GM19193 (cell line): Measurements from ENCODE around the gene NUB1.

Experiments used
- POLR2A ChIP-seq: IDR thresholded peaks from 4 replicates; pipeline ENCODE4 v1.6.1; 2011; ENCODE audit not compliant: insufficient read depth, insufficient read length; ENCODE audit errors: extremely low read depth

The NUB1 gene

DNA sequence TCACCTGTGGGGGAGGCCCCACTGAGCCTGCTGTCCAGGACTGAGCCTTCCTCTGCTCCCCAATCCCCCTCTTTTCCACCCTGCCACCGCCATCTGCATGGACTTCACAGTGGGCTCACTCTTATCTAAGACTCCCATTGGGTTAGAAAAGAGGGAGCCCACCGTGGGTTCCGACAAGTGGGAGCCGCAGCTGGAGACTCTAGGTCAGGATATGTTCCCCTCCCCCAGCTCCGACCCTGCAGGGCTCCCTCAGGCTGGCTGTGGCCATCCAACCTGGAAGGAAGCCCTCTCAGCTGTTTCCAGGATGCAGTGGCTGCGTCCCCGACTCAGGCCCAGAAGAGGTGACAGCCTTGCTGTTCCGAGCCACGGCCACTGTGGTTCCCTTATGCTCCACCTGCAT lies 63.4 kb downstream of the NUB1 start:
- TF ChIP-seq POLR2A, result no peak

DNA sequence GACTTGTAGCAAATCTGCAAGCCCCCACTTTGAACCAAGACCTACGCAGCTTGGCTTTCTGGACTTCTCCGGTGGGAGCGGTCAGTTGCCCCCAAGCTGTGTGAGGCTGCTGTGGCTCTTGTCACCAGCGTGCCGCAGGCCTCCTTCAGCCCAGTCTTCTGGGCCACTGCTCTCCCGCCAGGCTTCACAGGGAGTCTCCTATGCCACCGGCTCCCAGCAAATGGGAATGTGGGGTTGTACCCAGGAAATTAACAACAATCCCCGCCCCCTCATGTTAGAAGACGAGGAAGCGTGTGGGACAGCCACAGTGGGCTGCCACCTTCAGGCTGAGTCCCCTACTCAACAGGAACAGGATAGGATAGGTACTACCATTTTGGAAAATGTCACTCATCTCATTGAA lies 64.0 kb downstream of the NUB1 start:
- no peak for TF ChIP-seq POLR2A

DNA sequence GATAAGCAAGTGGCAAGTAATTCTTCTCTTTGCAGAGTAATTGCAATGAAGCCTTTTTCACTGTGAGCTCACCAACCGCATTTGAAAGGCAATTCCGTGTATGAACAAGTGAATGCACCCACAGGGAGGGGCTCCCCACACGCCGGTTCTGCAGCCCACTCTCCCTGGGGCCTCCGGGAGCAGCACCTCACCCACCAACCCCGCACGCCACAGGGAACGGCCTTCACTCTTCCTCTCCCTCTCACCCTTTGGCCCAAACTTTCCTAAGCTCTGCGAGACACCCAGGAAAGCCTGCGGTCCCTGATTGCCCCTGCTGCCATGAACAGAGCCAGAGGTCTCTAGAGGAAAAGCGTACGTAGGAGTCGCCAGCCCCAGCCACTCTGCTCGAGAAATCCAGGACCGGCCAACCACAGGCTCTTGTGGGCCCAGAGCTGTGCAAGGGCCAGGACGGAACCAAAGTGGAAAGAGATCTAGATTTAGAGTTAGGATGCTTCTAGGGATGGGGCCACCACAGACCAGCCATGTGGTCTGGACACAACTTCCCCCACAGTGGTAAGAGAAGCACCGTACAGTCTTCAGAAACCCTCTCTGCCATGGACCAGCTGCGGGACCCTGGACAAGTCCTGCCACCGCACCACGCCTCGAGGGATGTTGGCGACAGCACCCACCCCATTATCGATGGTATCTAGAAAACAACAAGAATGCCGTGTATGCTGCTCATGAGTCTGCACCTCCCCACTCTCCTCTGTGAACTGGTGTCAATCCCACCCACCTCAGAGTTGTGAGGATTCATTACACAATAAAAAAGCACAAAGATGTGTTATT lies 64.7 kb downstream of the NUB1 start:
- no peak for TF ChIP-seq POLR2A

DNA sequence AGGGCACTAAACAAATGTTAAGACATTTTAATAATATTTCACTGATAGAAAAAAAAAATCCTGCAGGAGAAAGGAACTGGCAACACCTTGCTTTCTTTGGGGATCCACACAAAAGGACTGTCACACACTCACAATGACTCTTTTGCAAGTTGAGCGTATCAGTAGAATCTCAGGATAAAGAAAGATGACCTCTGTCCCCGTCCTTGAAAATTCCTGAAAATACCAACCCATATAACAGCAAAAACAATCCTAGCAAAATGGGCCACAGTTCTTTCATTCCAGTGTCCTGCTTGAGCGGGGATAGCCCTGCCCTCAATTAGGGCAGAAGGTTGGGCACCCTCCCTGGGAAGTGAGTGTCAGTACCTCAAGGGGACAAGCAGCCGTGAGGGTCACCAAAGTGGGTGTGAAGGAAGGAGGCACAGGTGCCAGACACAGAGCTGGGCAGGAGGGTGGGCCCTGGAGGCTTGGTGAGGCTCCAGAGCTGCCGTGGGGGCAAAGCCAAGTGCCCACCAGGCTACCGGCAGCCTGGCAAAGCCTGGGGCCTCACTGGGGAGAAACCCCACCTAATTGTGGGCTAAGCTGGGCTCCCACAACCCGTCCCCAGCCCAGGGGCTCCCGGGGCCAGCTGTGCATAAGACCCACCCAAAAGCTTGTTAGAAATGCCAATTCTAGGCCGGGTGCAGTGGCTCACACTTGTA lies 65.4 kb downstream of the NUB1 start:
- no peak for TF ChIP-seq POLR2A

DNA sequence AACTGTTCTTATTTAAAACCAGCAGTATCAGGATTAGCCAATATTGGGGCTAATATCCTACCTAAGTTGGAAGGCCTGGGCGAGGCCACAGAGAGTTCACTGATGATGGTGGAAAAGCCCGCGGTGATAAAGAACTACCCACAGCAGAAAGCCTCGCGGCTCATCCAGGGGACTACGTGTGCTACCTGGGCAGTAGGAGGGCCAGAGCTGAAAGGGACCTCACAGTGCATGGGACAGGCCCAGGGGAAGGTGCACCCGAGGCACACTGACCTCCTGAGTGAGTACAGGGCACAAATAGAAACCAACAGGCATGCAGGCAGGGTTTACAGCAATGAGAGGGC lies 66.9 kb downstream of the NUB1 start:
- no peak for TF ChIP-seq POLR2A

DNA sequence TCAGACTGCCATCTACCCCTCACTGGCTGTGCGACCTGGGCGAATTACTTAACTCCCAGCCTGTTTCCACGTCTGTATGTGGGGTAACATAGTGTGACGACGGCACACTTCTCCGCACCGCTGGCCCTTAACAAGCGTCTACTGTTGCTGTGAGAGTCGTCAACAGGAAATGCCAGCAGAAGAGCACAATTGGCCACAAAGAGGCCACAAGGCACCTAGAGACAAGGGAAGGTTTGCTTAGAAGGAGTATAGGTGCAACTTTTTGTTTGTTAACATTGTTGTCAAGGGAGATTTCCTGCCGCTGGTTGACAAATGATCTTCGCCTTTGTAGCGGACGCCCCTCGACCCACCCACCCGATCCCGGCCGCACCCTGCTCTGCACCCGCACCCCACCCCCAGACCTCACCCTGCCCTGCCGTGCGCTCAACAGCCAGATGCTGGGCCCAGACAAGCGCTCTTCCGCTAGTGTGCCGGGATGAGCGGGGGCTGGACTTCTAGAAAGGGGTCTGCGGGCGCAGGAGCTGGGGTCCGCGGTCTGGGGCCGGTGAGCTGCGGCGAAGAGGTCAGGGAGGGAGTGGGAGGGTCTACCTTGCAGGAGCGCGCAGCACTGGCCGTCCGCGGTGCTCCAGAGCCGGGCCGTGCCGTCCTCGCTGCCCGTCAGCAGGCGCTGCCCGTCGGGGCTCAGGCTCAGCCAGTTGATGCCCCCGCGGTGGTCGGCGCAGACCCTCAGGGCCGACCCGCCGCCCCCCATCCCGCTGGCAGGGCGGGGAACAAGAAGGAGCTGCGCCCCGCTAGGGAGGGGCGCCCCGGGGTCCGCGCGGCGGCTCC lies 67.4 kb downstream of the NUB1 start:
- no peak for TF ChIP-seq POLR2A

DNA sequence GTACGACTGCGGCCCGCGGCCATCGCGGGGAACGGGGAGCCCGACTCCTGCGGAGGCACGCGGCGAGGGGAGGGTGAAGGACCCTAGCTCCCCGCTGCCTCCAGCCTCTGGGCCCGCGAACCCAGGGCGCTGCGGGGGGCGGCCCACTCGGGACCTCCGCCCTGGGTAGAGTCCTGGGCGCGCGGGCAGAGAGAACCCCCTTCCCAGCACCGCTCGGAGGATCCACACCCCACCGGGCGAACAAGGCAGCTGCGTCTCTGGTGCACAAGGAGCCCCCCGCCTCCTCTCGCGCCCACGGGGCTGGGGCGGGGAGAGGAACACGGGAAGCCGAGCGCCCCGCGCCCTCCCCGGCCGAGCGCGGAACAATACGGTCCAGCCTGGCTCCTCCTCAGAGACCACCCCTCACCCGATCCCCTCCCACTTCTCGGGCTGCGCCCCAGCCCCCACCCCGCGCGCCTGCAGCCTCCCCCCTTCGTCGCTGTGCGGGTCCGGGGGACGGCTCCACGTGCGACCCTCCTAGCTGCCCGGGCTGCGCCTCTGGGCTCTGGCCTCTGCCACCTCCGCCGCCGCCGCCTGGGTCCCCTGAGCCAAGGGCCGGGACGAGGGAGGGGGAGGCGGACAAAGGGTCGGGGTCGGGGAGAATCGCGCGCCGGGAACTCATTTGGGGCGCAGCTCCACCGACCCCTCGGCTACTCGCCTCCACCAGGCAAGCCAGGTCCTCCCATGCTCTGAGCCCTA lies 68.2 kb downstream of the NUB1 start, which contains the start of gene WDR86:
TSS of gene WDR86 (minus strand) at position 372 of the 738 bp plus-strand sequence. CDS start 449 bp downstream, outside the sequence.
- no peak for TF ChIP-seq POLR2A

DNA sequence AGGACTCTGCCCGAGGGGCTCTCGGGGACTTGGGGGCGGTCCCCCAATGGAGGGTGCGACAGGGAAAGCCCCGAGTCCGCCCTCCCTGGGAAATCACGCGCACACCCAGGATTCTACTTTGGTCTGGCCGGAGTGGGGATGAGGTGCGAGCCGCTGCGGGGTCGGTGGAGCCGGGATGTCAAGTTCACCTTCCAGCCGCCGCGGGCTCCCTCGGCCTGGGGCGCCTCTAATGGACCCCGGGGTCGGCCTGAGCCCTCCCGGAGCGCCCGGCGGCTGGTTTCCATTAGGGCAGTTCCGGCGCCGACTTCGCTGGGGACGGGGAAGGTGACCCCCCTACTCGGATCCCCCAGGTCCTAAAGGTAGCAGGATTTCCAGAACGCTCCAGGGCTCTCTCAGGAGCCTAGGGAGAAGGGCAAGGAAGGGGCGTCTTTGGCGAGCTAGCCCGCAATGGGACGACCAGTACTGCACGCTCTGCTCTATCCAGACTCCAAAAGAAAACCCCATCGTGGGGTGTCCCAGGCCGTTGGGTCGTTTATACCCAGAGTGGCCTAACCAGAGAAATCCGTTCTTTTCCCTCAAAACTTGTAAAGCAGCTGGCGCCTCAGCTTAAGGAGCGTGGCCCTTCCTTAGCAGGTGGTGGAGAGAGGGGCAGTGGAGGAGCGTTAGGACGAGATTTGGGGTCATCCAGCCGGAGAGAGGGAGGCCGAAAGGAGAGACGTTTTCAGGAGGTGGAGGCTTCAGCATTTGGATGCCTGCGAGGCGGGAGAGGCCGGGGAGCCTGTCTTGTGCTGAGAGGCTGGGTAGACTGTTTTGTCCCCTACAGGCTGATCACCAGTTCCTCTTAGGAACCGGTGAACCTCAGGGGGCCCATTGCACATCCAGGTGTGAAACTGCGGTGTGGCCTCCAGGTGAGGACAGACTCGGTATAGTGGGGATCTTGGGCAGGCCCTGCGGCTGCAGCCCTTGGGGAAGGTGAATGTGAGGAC lies 69.1 kb downstream of the NUB1 start:
- no peak for TF ChIP-seq POLR2A

DNA sequence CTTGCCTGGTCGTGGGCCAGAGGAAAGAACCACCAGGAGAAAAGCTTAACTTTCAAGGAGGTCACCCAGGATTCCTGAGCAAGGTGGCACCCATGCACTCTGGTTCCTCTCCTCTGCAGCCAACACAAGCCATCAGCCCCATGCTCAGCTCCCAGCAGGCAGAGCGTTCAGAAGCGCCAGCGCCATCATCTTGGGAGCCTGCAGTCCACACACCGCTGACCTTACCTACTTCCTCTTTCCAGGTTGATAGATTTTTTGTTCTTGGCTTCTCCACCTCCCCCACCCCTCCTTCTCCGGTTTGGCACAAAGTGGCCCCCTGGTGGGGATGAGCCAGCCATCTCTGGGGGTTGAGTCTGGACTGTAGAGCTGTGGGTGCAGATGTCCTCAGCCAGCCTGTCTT lies 69.9 kb downstream of the NUB1 start:
- no peak for TF ChIP-seq POLR2A

DNA sequence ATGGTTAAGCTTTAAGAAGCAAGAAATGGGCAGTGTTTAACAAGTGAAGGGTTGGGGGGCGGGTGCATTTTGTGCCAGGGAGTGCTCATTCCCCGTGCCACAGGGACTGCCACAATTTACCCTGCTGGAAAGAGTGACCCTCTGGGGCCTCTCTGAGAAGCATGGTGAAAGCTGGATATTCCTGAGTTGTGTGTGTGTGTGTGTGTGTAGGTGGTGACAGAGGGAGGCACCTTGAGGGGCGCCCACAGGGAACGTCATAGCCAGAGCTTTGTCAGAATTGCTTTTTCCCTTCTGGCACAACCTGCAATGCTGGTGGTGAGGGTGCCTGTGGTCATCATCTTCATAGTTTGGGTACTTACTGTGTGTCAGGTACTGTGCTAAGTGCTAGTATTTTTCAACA lies 70.7 kb downstream of the NUB1 start:
- no peak for TF ChIP-seq POLR2A

DNA sequence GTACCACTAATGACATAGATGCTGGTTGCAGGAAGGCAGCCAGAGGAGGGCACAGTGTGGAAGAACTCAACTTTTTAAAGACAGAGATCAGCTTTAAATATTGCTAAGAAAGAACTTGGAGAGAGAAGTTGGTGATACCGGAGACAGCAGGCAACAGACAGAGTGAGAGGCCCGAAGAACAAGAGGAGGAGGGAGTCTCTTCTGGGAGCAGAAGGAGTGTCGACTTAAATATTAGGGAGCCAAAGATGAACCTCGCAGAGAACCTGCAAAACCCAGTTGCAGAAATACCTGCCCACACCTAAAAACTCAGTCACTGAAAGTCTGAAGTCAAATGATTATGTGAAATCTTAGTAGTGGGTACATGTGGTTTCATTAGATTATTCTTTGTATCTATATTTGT lies 71.6 kb downstream of the NUB1 start:
- no peak for TF ChIP-seq POLR2A

DNA sequence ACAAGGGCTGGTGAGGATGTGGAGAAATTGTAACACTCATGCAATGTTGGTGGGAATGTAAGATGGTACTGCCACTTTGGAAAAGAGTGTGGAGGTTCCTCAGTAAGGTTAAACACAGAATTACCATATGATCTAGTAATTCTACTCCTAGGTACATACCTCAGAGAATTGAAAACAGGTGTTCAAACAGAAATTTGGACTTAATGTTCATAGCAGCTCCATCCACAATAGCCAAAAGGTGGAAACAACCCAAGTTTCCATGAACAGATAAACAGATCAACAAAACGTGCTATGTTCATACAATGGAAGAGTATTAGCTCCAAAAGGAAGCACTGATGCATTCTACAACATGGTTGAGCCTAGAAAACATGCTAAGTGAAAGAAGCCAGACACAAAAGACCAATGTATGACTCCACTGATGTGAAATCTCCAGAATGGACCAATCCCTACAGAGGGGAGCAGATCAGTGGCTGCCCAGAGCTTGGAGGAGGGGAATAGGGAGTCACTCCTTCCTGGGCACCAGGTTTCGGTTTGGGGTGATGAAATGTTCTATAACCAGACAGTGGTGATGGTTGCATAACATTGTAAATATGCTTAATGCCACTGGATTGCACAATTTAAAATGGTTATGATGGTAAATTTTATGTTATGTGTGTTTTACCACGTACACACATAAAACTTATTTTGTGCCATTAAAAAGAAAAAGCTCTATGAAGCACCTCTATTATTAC lies 73.9 kb downstream of the NUB1 start:
- TF ChIP-seq POLR2A, result no peak
